Epithelial cell of alveolus of lung (primary cell): ENCODE results near the gene CCDC169. TPM values are rescaled to one million over a fixed set of nuclear protein-coding genes. Genes with fewer than 3 reads are reported as not detected.

ENCODE experiments used
- total RNA-seq: library from RNA; depleted of rRNA; stranded (reverse); fragments of >200 nt; gene quantifications from 2 replicates; pipeline ENCODE4 v1.2.1, GENCODE V29; 2015

The CCDC169 gene
- 0.91 and 2.8 TPM in 2 replicates for total RNA-seq

DNA sequence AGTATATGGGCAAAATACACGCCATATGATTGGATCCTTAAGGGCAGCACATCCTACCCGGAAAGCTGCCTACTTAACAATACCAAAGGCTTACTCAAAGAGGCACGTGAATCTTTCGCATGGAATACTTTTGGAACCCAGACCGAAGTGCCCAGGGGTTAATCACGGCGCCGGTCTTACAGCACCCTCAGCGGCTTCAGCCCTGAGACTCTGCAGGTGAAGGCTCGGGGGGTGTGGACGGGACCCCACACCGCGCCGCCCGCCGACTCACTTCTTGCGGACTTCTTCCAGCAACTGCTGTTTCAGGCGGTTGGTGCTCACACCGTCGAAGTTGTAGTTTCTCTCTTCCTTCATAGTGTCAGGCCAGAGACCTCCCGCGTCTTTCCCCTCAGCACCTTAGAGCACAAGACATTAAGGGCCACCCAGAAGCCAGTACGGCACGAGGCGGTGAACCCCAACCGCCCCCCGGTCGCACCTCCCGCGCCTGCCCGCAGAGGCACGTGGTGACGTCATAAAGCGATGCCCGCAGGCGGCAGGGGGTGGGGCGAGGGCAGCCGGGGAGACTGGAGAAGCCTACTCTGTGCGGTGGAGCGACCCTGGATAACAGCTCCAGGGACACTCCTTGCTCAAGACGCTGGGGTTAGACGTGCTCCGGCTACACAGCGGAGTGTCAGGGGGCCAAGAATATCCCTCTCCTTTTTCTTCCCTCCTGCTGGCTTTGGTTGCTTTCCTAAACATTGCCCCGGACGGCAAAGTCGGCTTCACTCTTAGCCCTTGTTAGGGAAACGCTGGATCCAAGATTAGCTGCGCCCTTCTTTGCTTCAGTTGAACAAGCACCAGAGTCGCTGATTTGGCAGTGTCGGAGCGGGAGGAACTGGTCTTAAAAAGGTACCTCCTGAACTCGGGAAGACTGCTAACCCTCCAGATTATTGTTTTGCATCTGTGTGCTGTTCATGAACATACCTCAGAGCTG lies at the start of gene CCDC169:
CCDC169 (minus strand) TSS at position 449 of the 973 bp plus-strand sequence; CDS start at position 354, 95 bp downstream.

DNA sequence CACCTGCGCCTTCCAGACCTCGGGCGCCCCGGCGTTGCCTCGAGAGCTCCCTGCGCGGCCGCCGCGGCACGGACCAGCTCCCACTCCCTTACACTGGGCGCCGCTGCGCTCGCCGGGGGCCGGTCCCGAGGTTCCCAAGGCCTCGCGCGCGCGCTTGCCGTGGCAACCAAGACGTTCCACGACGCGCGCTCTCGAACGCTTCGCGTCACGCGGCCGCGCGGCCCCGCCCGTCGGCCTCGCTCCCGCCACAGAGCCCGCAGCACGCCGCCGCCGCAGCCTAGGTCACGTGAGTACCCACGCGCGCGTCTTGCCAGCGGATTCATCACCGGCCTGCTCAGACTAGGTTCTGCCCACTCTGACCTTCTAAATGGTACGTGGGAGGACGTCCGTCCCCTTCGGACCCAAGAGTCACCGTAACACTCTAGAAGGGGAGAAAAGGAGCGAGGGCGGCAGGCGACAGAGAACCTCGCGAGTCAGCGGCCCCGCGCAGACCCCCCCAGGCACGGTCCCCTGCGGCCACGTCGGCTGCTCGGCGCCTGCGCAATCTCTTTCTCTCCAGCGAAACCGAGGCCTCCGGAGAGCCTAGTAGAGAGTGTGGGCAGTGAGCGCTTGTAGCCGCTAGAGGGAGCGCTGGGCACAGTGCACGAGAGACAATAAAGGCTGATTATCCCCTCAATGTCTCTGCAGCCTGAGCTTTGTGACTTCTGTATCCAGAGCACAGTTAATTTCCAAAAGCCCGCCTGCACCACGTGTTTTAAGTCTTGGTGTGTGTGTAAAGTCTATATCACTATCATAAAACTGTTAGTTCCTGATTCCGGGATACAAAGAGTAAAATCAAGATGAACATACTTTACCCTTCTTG lies 48.8 kb upstream of the CCDC169 start, which contains the start of gene SPART:
SPART (minus strand) TSS at position 173 of the 862 bp plus-strand sequence. CDS start 10,564 bp downstream, outside the sequence.

DNA sequence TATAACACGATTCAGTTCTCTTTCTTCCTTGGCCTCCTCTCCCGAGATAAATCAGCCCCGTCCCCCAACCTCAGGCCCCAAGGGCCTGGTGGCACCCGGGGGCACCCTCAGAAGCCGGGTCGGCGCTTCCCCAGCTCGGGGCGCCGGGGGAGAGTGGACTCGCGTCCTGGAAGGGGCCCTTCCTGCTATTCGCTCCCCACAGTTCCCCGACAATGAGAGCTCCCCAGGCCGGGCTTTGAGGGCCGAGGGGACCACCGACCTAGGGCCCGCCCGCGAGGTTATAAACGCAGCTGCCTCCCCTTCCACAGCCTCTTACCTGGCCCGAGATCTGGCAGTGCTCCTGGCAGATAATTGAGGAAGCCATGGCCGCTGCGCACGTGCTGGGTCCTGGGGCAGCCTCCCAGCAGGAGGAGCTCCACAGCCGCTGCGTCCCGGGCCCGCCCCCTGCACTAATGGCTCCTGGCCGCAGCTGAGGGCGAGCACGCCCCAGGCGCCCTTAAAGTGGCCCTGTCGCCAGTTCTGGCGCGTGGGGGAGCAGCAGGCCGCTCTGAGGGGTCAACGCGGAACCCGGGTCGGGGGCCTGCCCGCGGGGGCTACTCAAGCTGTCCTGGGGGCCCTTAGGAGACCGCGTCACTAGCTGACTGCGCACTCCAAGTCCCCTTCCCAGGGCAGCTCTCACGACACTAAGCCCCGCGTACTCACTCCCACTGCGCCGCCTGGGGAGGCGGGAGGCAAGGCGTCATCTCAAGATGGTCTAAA lies 83.3 kb downstream of the CCDC169 start, which contains the start of gene SOHLH2:
SOHLH2 (minus strand) TSS at position 394 of the 759 bp plus-strand sequence; CDS start at position 364, 30 bp downstream.

Other genes starting within 250 kb of the CCDC169 start
- 2.2 and 4.1 TPM in 2 replicates for gene DCLK1, start 166.4 kb downstream of the CCDC169 start, total RNA-seq
- gene SOHLH2, start 83.3 kb downstream of the CCDC169 start, total RNA-seq = 0.39 and 1.3 TPM in 2 replicates
- gene SPART, start 48.6 kb upstream of the CCDC169 start, total RNA-seq = 39.4 and 51.7 TPM in 2 replicates
- gene CCNA1, start 134.7 kb upstream of the CCDC169 start, total RNA-seq = 2.3 TPM in 1 of 2 replicates, not detected in the other